LHCN-M2 (cell line): ENCODE data around the gene WTIP. TPM values are rescaled to one million over a fixed set of nuclear protein-coding genes. Genes with fewer than 3 reads are reported as not detected.
A peak's percentile ranks its signal among the peaks of the same experiment; 100 is the strongest.
"Not testable (repeated sequence)": the region's sequence is repeated elsewhere in the genome, so short reads cannot be mapped to it uniquely, and the experiment has no call there.

Experiments
- DNase-seq: peaks from one replicate; pipeline ENCODE4 v3.0.0-alpha.2; 2012; ENCODE audit warnings: low read depth
- polyA plus RNA-seq: library from polyadenylated mRNA; unstranded; fragments of >200 nt; gene quantifications from one replicate; pipeline ENCODE4 v1.2.1, GENCODE V29; 2012; ENCODE audit warnings: missing spikeins
- total RNA-seq: library from RNA; depleted of rRNA; stranded (reverse); fragments of >200 nt; gene quantifications from 2 replicates; pipeline ENCODE4 v1.2.3, GENCODE V29; 2014; rRNA removed

WTIP gene
- total RNA-seq, result 18.8 and 24.3 TPM in 2 replicates
- polyA plus RNA-seq, result 50.9 TPM

GRCh38 chr19:34480971-34481841, at the start of gene WTIP:
Gene WTIP, plus strand, starts transcription at chr19:34481758. Its CDS starts 217 bp downstream, at chr19:34481975.
- peak; percentile 76 for DNase-seq

DNA sequence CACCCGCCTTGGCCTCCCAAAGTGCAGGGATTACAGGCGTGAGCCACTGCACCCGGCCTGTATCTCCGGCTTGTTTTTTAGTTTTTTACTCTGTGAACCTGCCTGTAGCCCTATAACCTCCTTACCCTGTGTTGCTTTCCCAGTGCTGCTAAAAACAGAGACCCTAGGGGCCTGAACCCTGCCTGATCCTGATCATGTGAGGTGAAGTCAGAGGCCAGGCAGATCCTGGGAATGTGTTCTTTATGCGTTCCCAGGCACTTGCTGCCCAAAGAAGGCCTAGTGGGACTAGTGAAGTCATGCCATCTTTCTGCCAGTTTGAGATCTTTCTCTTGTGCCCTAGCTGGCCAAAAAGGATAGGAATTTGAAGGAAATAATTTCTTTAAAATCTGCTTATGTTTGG, 48.8 kb upstream of the WTIP start:
- peak; percentile 49 for DNase-seq

DNA sequence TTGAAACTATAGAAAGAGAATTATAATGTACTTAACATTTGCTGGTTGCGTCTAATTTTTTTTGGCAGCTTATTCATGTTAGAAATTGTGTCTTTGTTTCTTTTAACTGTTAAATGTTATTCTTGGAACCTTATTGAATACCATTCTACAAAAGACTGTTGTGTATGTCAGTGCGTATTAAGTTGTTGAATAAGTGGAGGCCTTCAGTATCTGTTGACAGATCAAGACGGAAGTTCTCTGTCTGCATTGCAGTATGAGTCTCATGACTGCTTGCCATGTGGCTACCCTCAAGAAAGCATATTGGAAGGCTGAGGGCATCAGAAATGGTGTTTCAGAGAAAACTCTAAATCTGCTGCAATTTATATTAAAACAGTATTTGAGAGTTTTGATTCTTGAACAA, 44.8 kb upstream of the WTIP start:
- no peak for DNase-seq

- DNase-seq, result no peak
Measured at GRCh38 chr19:34448191-34448590, 33.4 kb upstream of the WTIP start.

DNA sequence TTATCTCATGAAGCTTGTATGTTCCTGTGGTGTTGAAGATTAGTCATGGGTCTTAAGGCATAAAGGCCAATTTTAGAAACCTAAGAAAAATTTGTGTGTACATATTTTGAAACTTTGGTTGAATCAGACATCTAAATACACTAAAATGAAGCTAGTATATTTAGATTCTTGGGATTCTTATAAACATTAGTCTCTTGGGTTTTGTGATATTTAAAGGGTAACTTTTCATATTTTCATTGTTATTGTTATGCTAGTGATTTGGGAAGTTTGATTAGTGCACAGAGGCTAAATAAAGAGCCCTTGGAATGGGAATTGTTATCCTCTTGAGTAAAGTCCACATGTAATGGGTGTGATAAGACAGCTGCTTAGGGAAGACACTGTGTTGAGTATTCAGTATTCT, 28.8 kb upstream of the WTIP start:
- DNase-seq, result peak; percentile 46

- DNase-seq, result peak; percentile 31
Measured at GRCh38 chr19:34454091-34454490, 27.5 kb upstream of the WTIP start.

- DNase-seq, result no peak
Measured at GRCh38 chr19:34454685-34455084, 26.9 kb upstream of the WTIP start.

DNA sequence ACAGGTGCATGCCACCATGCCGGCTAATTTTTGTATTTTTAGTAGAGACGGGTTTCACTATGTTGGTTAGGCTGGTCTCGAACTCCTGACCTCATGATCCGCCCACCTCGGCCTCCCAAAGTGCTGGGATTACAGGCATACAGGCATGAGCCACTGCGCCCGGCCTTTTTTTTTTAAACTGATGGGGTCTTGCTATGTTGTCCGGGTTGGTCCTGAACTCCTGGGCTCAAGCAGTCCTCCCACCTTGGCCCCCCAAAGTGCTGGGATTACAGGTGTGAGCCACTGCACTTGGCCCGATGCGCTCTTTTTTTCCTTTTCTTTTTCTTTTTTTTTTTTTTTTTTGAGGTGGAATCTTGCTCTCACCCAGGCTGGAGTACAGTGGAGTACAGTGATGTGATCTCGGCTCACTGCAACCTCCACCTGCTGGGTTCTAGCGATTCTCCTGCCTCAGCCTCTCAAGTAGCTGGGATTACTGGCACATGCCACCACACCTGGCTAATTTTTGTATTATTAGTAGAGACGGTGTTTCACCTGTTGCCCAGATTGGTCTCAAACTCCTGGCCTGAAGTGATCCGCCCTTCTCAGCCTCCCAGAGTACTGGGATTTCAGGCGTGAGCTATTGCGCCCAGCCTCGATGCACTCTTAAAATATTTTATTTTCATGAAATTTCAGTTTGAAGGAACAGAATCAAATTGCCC, 25.6 kb upstream of the WTIP start:
- not testable (repeated sequence) for DNase-seq

DNA sequence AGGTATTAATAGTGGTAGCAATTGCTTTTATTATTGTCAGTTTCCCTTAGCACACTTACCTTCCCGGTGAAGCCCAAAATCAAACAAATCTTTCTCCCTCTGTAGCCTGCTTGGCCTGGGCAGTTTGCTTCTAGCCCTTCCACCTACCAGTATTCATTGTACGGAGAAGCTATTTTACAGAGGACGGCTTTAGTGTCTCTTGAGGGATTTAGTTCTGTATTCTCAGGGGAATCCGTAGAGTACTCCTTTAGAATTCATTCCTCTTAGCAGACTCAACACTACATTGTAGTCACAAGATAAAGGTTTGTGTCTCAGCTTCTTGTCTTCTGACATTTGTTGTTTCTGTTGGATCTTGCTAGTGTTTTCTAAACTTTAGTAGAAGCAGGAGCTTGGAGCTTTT, 24.1 kb upstream of the WTIP start:
- DNase-seq, result no peak

DNA sequence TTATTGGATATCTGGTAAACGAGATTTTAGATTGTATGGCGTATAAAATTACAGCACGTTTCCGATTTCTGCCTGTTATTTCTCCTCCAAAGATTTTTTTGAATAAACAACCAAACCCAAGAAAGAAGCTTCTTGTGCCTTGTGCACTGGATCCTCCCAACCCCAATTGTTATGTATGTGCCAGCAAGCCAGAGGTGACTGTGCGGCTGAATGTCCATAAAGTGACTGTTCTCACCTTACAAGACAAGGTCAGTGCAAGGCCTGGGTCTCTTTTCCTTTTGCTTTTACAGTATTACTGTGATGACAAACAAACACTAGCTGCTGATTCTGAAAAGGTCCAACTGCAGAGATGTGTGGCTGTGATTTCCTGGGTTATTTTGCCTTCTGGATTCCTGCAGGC, 22.9 kb upstream of the WTIP start:
- no peak for DNase-seq

GRCh38 chr19:34459614-34460013, 21.9 kb upstream of the WTIP start:
- no peak for DNase-seq

DNA sequence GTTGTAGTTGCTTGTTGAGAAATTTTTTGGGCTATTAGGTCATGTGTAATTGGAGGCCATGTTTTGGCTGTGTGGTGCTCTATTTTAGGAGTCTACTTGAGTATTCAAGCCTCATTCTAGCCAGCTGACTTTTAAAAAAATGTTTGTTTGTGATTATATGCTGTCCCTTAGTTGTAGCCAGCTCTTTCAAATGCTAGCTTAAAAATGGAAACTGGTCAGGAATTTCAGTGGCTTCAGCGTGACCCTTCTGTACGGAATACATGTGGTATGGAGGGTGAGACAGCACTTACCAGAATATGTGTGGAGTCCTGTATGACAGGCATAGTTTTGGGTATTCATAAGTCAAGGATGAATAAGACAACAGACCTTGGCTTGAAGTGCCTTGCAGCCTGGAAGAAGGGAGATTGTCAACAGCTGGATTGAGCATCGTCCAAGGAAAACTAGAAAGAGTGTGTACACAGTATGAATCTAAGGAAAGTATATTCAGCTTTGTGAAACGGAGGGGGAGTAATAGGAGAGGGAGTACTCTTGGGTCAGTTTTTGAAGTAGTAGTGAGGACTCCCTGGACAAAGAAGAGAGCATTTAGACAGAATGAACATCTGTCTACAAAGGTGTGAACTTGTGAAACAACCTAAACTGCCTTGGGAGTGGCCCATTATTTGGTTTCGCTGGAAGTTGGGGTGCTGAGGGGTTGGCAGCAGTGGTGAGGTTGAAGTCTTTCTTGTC, 20.0 kb upstream of the WTIP start:
- peak; percentile 24 for DNase-seq

- not testable (repeated sequence) for DNase-seq
Measured at GRCh38 chr19:34464785-34465184, 16.8 kb upstream of the WTIP start.

DNA sequence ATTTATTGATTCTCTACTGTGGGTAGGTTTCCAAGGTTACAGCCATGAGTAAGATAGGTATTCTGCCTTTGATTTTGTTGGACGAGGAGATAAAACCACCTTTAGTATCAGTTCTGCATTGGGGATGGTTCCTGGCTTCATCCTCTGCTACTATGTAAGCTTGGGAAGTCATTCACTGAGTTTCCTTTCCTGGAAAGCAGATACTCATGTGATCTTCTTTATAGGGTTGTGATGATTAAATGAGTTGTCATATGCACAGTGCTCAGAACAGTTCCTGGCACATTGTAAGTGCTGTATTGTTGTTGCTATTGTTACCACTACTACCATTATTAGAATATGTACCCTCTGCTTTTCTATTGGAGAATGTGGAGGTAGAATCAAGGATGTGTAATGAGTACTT, 13.1 kb upstream of the WTIP start:
- no peak for DNase-seq

DNA sequence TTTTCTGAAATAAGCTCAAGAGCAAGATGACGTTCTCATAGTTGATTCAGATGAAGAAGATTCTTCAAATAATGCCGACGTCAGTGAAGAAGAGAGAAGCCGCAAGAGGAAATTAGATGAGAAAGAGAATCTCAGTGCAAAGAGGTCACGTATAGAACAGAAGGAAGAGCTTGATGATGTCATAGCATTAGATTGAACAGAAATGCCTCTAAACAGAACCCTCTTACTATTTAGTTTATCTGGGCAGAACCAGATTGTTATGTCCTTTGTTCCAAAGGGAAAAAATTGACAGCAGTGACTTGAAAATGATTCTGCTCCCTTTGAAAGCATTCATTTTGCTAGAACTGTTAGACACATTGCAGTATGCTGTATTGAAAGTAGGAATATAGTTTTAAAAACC, 12.5 kb upstream of the WTIP start:
- DNase-seq, result not testable (repeated sequence)

GRCh38 chr19:34471906-34472700, 9.5 kb upstream of the WTIP start:
- DNase-seq, result no peak

GRCh38 chr19:34474233-34474989, 7.1 kb upstream of the WTIP start:
- DNase-seq, result no peak

- peak; percentile 84 for DNase-seq
Measured at GRCh38 chr19:34475026-34475974, 6.3 kb upstream of the WTIP start.

- no peak for DNase-seq
Measured at GRCh38 chr19:34475975-34476594, 5.5 kb upstream of the WTIP start.
